Esophagus (tissue), 2 donors: Measurements from ENCODE around the gene SHANK3. TPM values are rescaled to one million over a fixed set of nuclear protein-coding genes. Genes with fewer than 3 reads are reported as not detected.

Experiments
- H3K27ac ChIP-seq, 2 donors: one replicate each; pipeline ENCODE4 v1.5.1; 2013; ENCODE audit warnings: low read depth in 2 of 2, mild to moderate bottlenecking in 2 of 2, inconsistent platforms in 1 of 2, low read length in 1 of 2, moderate library complexity in 1 of 2
- H3K27me3 ChIP-seq, 2 donors: one replicate each; pipeline ENCODE4 v1.6.1; 2013; ENCODE audit warnings: low read length in 2 of 2, control low read depth in 1 of 2, mild to moderate bottlenecking in 1 of 2; ENCODE audit not compliant: insufficient read depth in 2 of 2, control insufficient read depth in 1 of 2
- H3K36me3 ChIP-seq, 2 donors: one replicate each; pipeline ENCODE4 v1.6.1; 2013; ENCODE audit warnings: low read length in 1 of 2; ENCODE audit not compliant: control insufficient read depth in 2 of 2, insufficient read depth in 2 of 2
- H3K4me1 ChIP-seq, 2 donors: one replicate each; pipeline ENCODE4 v1.6.1; 2013; ENCODE audit warnings: low read length in 1 of 2; ENCODE audit not compliant: control insufficient read depth in 2 of 2, insufficient read depth in 2 of 2
- H3K4me3 ChIP-seq, 2 donors: one replicate each; pipeline ENCODE4 v1.5.1; 2013; ENCODE audit warnings: low read length in 2 of 2, mild to moderate bottlenecking in 2 of 2, low read depth in 1 of 2, moderate library complexity in 1 of 2
- H3K9me3 ChIP-seq, 2 donors: one replicate each; pipeline ENCODE4 v1.6.1; 2013; ENCODE audit warnings: mild to moderate bottlenecking in 2 of 2, low read depth in 1 of 2, low read length in 1 of 2, moderate library complexity in 1 of 2; ENCODE audit not compliant: control insufficient read depth in 2 of 2, insufficient read depth in 1 of 2
- WGBS, 2 donors: extraction: QIAGEN DNeasy Blood & Tissue Kit; methylation state at CpG; one replicate each; pipeline ENCODE4 v1.1.7; 2013; 5-methylcytosine and 5-hydroxymethylcytosine counted together
- polyA plus RNA-seq, 2 donors: library from polyadenylated mRNA; stranded (reverse); fragments of 200-250 nt; gene quantifications; one replicate each; pipeline ENCODE4 v1.2.3, GENCODE V29; 2013
- donor health status: healthy with polysubstance abuse.
- donor health status: Bipolar disorder and iron deficiency.

Gene SHANK3
- polyA plus RNA-seq, 2 donors: 4.1 to 9.0 TPM

DNA sequence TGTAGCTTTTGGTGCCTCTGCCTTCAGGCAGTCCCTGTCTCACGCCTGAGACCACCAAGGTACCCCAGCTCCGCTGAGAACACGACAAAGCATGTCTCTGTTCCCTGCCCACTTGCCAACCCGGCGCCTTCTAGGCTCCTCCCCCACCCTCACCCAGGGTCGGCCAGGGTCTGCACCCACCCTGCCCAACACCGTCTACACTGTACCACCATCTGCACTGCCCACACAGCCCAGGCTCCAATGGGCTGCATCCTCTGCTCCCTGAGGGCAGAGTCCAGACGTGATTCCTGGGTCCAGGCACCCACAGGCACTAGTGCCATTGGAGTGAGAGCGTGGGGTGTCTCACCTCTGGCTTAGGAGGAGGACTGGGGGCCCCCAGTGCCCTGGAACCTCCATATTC lies 42.6 kb downstream of the SHANK3 start:
- Histone ChIP-seq H3K4me1 (peaks cover 3 to 6% of the 10 kb centered on the region in 2 donors), H3K27me3 (no peaks in the 10 kb centered on the region), H3K27ac (no peak overlapping the region), H3K36me3 (peaks cover 0 to 3% of the 10 kb centered on the region in 2 donors), H3K4me3 (no peak overlapping the region), H3K9me3 (no peaks in the 10 kb centered on the region)
- 83 to 84% methylated on average over 9 of the region's 9 CpGs for WGBS, 2 donors

- H3K27ac ChIP-seq: no peak overlapping the region
- 87 to 94% methylated on average over 7 of the region's 7 CpGs for WGBS, 2 donors
- peaks cover 0 to 3% of the 10 kb centered on the region in 2 donors for H3K27me3 ChIP-seq
- no peak overlapping the region for H3K4me3 ChIP-seq
- H3K36me3 ChIP-seq: peaks cover 0 to 3% of the 10 kb centered on the region in 2 donors
- H3K9me3 ChIP-seq: no peaks in the 10 kb centered on the region
- H3K4me1 ChIP-seq: peaks cover 5 to 7% of the 10 kb centered on the region in 2 donors
Observed at GRCh38 chr22:50715776-50716175, 43.2 kb downstream of the SHANK3 start.

GRCh38 chr22:50716290-50717024 lies 43.8 kb downstream of the SHANK3 start:
- Histone ChIP-seq H3K9me3 (no peaks in the 10 kb centered on the region), H3K4me3 (no peak overlapping the region), H3K27me3 (peaks cover 0 to 3% of the 10 kb centered on the region in 2 donors), H3K27ac (no peak overlapping the region), H3K4me1 (peaks cover 0 to 7% of the 10 kb centered on the region in 2 donors), H3K36me3 (peaks cover 0 to 3% of the 10 kb centered on the region in 2 donors)
- 91 to 92% methylated on average over 13 of the region's 13 CpGs for WGBS, 2 donors

DNA sequence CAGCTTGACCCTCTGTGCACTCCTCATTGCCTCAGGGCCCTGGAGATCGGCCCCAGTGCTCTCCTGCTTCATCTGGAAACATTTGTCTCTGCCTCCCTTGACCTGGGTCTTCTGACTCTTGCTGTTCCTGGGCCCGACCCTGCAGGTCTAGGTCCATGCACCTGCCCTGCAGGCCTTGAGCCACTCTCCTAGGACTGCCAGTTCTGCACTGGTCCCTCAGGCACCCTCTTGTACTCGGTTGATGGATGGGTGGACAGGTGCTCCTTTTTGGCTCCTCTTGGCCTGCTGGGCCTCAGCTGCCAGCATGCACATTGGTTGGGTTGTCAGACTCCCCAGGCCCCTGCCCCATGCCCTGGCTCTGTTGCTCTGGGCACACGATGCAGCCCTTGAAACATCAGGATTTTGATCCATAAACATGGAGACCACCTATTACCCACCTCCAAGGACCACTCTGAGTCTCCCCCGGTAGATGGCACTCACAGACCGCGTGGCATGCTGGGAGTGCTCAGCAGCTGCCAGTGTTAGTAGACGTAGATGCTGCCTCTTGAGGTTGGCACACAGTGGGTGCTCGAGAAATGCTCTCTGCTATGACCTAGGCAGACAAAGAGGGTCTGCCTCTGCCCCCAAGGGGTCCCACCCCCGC lies 45.2 kb downstream of the SHANK3 start:
- WGBS, 2 donors: 83 to 87% methylated on average over 10 of the region's 10 CpGs

DNA sequence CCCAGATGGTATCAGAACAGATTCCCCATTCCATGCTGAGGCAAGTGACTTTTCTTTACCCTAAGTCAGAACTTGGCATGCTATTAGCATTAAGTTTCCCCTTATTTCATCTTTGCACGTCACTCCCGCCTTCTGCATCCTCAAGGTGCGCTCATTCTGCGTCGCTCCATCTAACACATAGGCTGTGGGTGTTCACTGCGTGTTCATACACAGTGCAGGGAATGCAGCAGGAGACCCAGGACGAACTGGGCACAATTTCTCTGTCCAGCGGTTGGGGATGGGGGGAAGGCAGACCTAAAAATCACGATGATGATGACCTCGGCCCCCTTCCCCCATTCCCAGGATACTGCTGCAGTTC lies 45.7 kb downstream of the SHANK3 start:
- Histone ChIP-seq H3K27me3 (peaks cover 0 to 3% of the 10 kb centered on the region in 2 donors), H3K4me1 (peaks cover 0 to 7% of the 10 kb centered on the region in 2 donors), H3K4me3 (no peak overlapping the region), H3K9me3 (no peaks in the 10 kb centered on the region), H3K27ac (no peak overlapping the region), H3K36me3 (peaks cover 0 to 3% of the 10 kb centered on the region in 2 donors)
- 88 to 92% methylated on average over 10 of the region's 10 CpGs for WGBS, 2 donors

More for the DNA sequence above, 45.2 kb downstream of the SHANK3 start:
- Histone ChIP-seq H3K27ac (no peak overlapping the region), H3K9me3 (no peaks in the 10 kb centered on the region), H3K27me3 (peaks cover 0 to 3% of the 10 kb centered on the region in 2 donors), H3K36me3 (peaks cover 0 to 3% of the 10 kb centered on the region in 2 donors), H3K4me3 (no peak overlapping the region), H3K4me1 (peaks cover 0 to 7% of the 10 kb centered on the region in 2 donors)

- Histone ChIP-seq H3K27me3 (peaks cover 0 to 3% of the 10 kb centered on the region in 2 donors), H3K36me3 (peaks cover 0 to 8% of the 10 kb centered on the region in 2 donors), H3K27ac (no peak overlapping the region), H3K9me3 (no peaks in the 10 kb centered on the region), H3K4me1 (peaks cover 0 to 7% of the 10 kb centered on the region in 2 donors), H3K4me3 (peak overlapping the region in 1 of 2 donors; percentile 17)
- WGBS, 2 donors: 37 to 44% methylated on average over 32 to 40 of the region's 40 CpGs
Observed at GRCh38 chr22:50719814-50720300, 47.2 kb downstream of the SHANK3 start.

DNA sequence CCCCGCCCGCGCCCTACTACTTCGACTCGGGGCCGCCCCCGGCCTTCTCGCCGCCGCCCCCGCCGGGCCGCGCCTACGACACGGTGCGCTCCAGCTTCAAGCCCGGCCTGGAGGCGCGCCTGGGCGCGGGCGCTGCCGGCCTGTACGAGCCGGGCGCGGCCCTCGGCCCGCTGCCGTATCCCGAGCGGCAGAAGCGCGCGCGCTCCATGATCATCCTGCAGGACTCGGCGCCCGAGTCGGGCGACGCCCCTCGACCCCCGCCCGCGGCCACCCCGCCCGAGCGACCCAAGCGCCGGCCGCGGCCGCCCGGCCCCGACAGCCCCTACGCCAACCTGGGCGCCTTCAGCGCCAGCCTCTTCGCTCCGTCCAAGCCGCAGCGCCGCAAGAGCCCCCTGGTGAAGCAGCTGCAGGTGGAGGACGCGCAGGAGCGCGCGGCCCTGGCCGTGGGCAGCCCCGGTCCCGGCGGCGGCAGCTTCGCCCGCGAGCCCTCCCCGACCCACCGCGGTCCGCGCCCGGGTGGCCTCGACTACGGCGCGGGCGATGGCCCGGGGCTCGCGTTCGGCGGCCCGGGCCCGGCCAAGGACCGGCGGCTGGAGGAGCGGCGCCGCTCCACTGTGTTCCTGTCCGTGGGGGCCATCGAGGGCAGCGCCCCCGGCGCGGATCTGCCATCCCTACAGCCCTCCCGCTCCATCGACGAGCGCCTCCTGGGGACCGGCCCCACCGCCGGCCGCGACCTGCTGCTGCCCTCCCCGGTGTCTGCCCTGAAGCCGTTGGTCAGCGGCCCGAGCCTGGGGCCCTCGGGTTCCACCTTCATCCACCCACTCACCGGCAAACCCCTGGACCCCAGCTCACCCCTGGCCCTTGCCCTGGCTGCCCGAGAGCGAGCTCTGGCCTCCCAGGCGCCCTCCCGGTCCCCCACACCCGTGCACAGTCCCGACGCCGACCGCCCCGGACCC lies 48.0 kb downstream of the SHANK3 start:
- Histone ChIP-seq H3K9me3 (no peaks in the 10 kb centered on the region), H3K4me3 (peak overlapping the region in 1 of 2 donors; percentile 17), H3K27ac (no peak overlapping the region), H3K27me3 (peaks cover 0 to 3% of the 10 kb centered on the region in 2 donors), H3K4me1 (peaks cover 0 to 7% of the 10 kb centered on the region in 2 donors), H3K36me3 (peaks cover 0 to 8% of the 10 kb centered on the region in 2 donors)
- 24 to 39% methylated on average over 89 to 132 of the region's 132 CpGs for WGBS, 2 donors

DNA sequence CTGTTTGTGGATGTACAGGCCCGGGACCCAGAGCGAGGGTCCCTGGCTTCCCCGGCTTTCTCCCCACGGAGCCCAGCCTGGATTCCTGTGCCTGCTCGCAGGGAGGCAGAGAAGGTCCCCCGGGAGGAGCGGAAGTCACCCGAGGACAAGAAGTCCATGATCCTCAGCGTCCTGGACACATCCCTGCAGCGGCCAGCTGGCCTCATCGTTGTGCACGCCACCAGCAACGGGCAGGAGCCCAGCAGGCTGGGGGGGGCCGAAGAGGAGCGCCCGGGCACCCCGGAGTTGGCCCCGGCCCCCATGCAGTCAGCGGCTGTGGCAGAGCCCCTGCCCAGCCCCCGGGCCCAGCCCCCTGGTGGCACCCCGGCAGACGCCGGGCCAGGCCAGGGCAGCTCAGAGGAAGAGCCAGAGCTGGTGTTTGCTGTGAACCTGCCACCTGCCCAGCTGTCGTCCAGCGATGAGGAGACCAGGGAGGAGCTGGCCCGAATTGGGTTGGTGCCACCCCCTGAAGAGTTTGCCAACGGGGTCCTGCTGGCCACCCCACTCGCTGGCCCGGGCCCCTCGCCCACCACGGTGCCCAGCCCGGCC lies 48.7 kb downstream of the SHANK3 start:
- no peaks in the 10 kb centered on the region for H3K9me3 ChIP-seq
- peaks cover 0 to 8% of the 10 kb centered on the region in 2 donors for H3K36me3 ChIP-seq
- no peak overlapping the region for H3K4me3 ChIP-seq
- peaks cover 0 to 3% of the 10 kb centered on the region in 2 donors for H3K27me3 ChIP-seq
- no peak overlapping the region for H3K27ac ChIP-seq
- 87 to 88% methylated on average over 31 to 32 of the region's 32 CpGs for WGBS, 2 donors
- H3K4me1 ChIP-seq: peaks cover 0 to 7% of the 10 kb centered on the region in 2 donors
